K562 (cell line): Measurements from ENCODE around the gene BAIAP2. TPM values are rescaled to one million over a fixed set of nuclear protein-coding genes. Genes with fewer than 3 reads are reported as not detected.

Experiments
- ATAC-seq: fragments of 200-7000 bp; cut with Tn5 transposase; 3 replicates; pipeline ENCODE4 v1.9.1; 2020; ENCODE audit warnings: moderate library complexity
- BruUV-seq: library from RNA; stranded (reverse); fragments of 400-500 nt; replicated peaks from 2 replicates; lab custom pipeline; 2021; lab: Mats Ljungman, UMichigan
- CTCF ChIA-PET: fragments of 300-600 bp; formaldehyde crosslinking; extraction: SDS; loops from one replicate; lab custom pipeline; 2021; ENCODE audit warnings: low intra/inter-chr PET ratio; lab: Yijun Ruan, JAX
- POLR2A ChIA-PET: fragments of 300-600, 350-650 bp; sonication (Branson Sonifier 250); formaldehyde crosslinking; extraction: SDS; loops from one replicate; lab custom pipeline; 2021; ENCODE audit warnings: antibody characterized with exemption, inconsistent platforms; lab: Yijun Ruan, JAX
- DNase-seq, 4 experiments: peaks; one replicate each; pipeline versions ENCODE4 v3.0.0 to v3.0.0-alpha.2; 2011 to 2018; ENCODE audit warnings: low spot score in 3 of 4, mixed read lengths in 3 of 4; ENCODE audit errors: extremely low read depth in 1 of 4
- FAIRE-seq: peaks from 2 replicates; lab custom pipeline; 2011; peaks lifted over from hg19 to GRCh38; lab: Jason Lieb, UNC
- H2AFZ ChIP-seq: 2 replicates; pipeline ENCODE4 v1.6.0; 2011; ENCODE audit warnings: low read depth, low read length, control low read depth, inconsistent platforms
- H3K27ac ChIP-seq: fragments of 200-600 bp; 3 replicates; pipeline ENCODE4 v1.8.0; 2011; ENCODE audit warnings: low read depth, mild to moderate bottlenecking, control low read depth, inconsistent platforms, low read length, moderate library complexity, mixed read lengths; ENCODE audit errors: extremely low read depth
- H3K27me3 ChIP-seq, 2 experiments: fragments of 300-600 bp in 1 of 2; 2 replicates in 1 of 2; 3 replicates in 1 of 2; pipeline versions ENCODE4 v1.6.0 to v1.8.0; 2011; ENCODE audit warnings: inconsistent platforms in 2 of 2, low read length in 2 of 2, mild to moderate bottlenecking in 1 of 2, mixed read lengths in 1 of 2, moderate library complexity in 1 of 2; ENCODE audit not compliant: control insufficient read depth in 2 of 2, insufficient read depth in 2 of 2
- H3K36me3 ChIP-seq: fragments of 300-600 bp; 3 replicates; pipeline ENCODE4 v1.8.0; 2011; ENCODE audit warnings: mild to moderate bottlenecking, low read length, inconsistent platforms; ENCODE audit not compliant: control insufficient read depth, insufficient read depth
- H3K4me1 ChIP-seq, 2 experiments: fragments of 200-600 bp in 1 of 2; replicated peaks in 1 of 2; 2 replicates in 1 of 2; 3 replicates in 1 of 2; pipeline versions ENCODE4 v1.5.1 to v1.8.0; 2011; ENCODE audit warnings: inconsistent platforms in 2 of 2, low read length in 2 of 2, mild to moderate bottlenecking in 1 of 2, mixed read lengths in 1 of 2, moderate library complexity in 1 of 2; ENCODE audit not compliant: control insufficient read depth in 2 of 2, insufficient read depth in 2 of 2
- H3K4me2 ChIP-seq: 2 replicates; pipeline ENCODE4 v1.6.1; 2011; ENCODE audit warnings: low read length, control low read depth, inconsistent platforms, mixed read lengths; ENCODE audit not compliant: insufficient read depth
- H3K4me3 ChIP-seq: fragments of 200-600 bp; sonication (generic), shearing (Covaris generic); 2 replicates; pipeline ENCODE4 v1.5.1; 2016; ENCODE audit warnings: control low read depth, inconsistent platforms
- H3K79me2 ChIP-seq: fragments of 200-600 bp; 3 replicates; pipeline ENCODE4 v1.8.0; 2011; ENCODE audit warnings: low read length, inconsistent platforms; ENCODE audit not compliant: control insufficient read depth, insufficient read depth
- H3K9ac ChIP-seq, 2 experiments: 2 replicates each; pipeline versions ENCODE4 v1.6.0 to v1.6.1; 2011; ENCODE audit warnings: low read depth in 2 of 2, low read length in 2 of 2, control low read depth in 1 of 2, inconsistent platforms in 1 of 2, mild to moderate bottlenecking in 1 of 2, mixed read lengths in 1 of 2; ENCODE audit not compliant: insufficient read depth in 1 of 2
- H3K9me1 ChIP-seq: one replicate; pipeline ENCODE4 v1.6.0; 2011; ENCODE audit warnings: inconsistent platforms, mild to moderate bottlenecking, low read length, moderate library complexity; ENCODE audit not compliant: control insufficient read depth, insufficient read depth
- H3K9me3 ChIP-seq: replicated peaks from 2 replicates; pipeline ENCODE4 v1.5.1; 2011; ENCODE audit warnings: low read depth, low read length, inconsistent platforms; ENCODE audit not compliant: control insufficient read depth, insufficient read depth
- H4K20me1 ChIP-seq: replicated peaks from 2 replicates; pipeline ENCODE4 v1.6.1; 2011; ENCODE audit warnings: low read length, inconsistent platforms, mixed read lengths; ENCODE audit not compliant: control insufficient read depth, insufficient read depth
- ASH1L ChIP-seq: fragments of 450-650 bp; IDR thresholded peaks from 2 replicates; pipeline ENCODE4 v1.6.1; 2018; ENCODE audit warnings: borderline replicate concordance, mild to moderate bottlenecking, low read depth; ENCODE audit not compliant: partially characterized antibody
- POLR2AphosphoS2 ChIP-seq: IDR thresholded peaks from 2 replicates; pipeline ENCODE4 v1.6.1; 2012; ENCODE audit warnings: low read length, improper control_type of control experiment
- POLR2G ChIP-seq: fragments of 200-400 bp; formaldehyde crosslinking; IDR thresholded peaks from 2 replicates; pipeline ENCODE4 v1.6.1; 2017; ENCODE audit warnings: low read depth, mild to moderate bottlenecking, antibody characterized with exemption, low read length, moderate library complexity
- RBFOX2 ChIP-seq: fragments of 200-400 bp; formaldehyde crosslinking; IDR thresholded peaks from 2 replicates; pipeline ENCODE4 v1.6.1; 2017; ENCODE audit warnings: low read depth, mild to moderate bottlenecking, low read length, moderate library complexity
- RBM22 ChIP-seq: fragments of 200-400 bp; formaldehyde crosslinking; IDR thresholded peaks from 2 replicates; pipeline ENCODE4 v1.6.1; 2018; ENCODE audit warnings: low read length, low read depth; ENCODE audit not compliant: poor library complexity, severe bottlenecking
- ZNF324 ChIP-seq: fragments of 250-450 bp; sonication (Bioruptor Pico); IDR thresholded peaks from 2 replicates; pipeline ENCODE4 v1.4.0; 2020; ENCODE audit warnings: mild to moderate bottlenecking
- WGBS: fragments of 100-300 bp; shearing (Covaris generic); methylation state at CpG from one replicate; pipeline ENCODE4 v1.1.6; 2016; ENCODE audit warnings: low coverage, mixed read lengths; ENCODE audit not compliant: insufficient coverage; ENCODE audit errors: missing lambda C conversion rate; 5-methylcytosine and 5-hydroxymethylcytosine counted together
- in situ Hi-C: fragments of 300-500 bp; cut with MboI; formaldehyde crosslinking; loops from 4 replicates; pipeline ENCODE4 v1.15.0; 2018; ENCODE audit warnings: inconsistent platforms, mixed read lengths
- intact Hi-C: fragments of 100-400 bp; cut with micrococcal nuclease; formaldehyde crosslinking; loops from 2 replicates; pipeline ENCODE4 v1.14.2; 2022
- polyA plus RNA-seq, 8 experiments: library from polyadenylated mRNA; depleted of rRNA in 4 of 8; stranded (reverse) in 5 of 8; unstranded in 3 of 8; fragments of >200 nt; fragmentation: Nextera tagmentation in 2 of 8; fragmentation: Illumina TruSeq in 1 of 8; extraction: Ambion mirVana in 2 of 8; extraction: Trizol in 1 of 8; gene quantifications; 2 replicates each; pipeline versions ENCODE4 v1.2.1 to v1.2.3, GENCODE V29; 2011 to 2014; ENCODE audit warnings: inconsistent platforms in 1 of 8, missing spikeins in 1 of 8
- total RNA-seq, 7 experiments: library from RNA; depleted of rRNA in 6 of 7; stranded (reverse); fragments of >200 nt in 6 of 7; fragmentation: Illumina TruSeq in 2 of 7; extraction: Trizol in 2 of 7; gene quantifications; 2 replicates each; pipeline versions ENCODE4 v1.2.1 to v1.2.3, GENCODE V29; 2011 to 2021; ENCODE audit warnings: low replicate concordance in 1 of 7

BAIAP2 gene
- total and polyA plus RNA-seq, 9 of the 15 experiments (the other 6 are each of a cell fraction or from before 2014, with no cell fraction given) = 2.3 to 51.6 (median 18.4) TPM

GRCh38 chr17:81000334-81000630, 34.7 kb upstream of the BAIAP2 start:
- WGBS = 79% methylated on average over 4 of the region's 8 CpGs
- FAIRE-seq = no peak
- H4K20me1 ChIP-seq = no peaks in the 10 kb centered on the region
- intact Hi-C loops = no loop called here
- H3K4me2 ChIP-seq = no peak overlapping the region
- H3K9me1 ChIP-seq = no peaks in the 10 kb centered on the region
- no peak overlapping the region for H2AFZ ChIP-seq
- CTCF ChIA-PET = no interaction called here
- ATAC-seq = no peak
- POLR2A ChIA-PET = interaction anchor here (2.9 kb wide), 1 partner anchor 20 kb away, joined by 13 read pairs; no protein-coding TSS in a partner anchor
- H3K4me1 ChIP-seq = peaks cover 19 to 71% of the 10 kb centered on the region in 2 experiments
- peaks cover 45% of the 10 kb centered on the region; the same call in 1 of the 3 replicates for H3K36me3 ChIP-seq
- no peaks in the 10 kb centered on the region for H3K27me3 ChIP-seq
- no peak overlapping the region for H3K27ac ChIP-seq
- H3K4me3 ChIP-seq = no peak overlapping the region
- no TSS peak for BruUV-seq
- DNase-seq = peak in 1 of 4 experiments; percentile 5
- no peaks in the 10 kb centered on the region for H3K9me3 ChIP-seq
- in situ Hi-C loops = loop anchor here (5.0 kb wide), 1 partner anchor 227 kb away; no protein-coding TSS in a partner anchor
- TF ChIP-seq ZNF324 (CRISPR knock-in tag) = no peak
- peak; percentile 34; the same call in 1 of the 2 replicates for TF ChIP-seq RBFOX2
- TF ChIP-seq RBM22 = peak; percentile 14
- peak overlapping the region in 1 of 2 experiments; percentile 45; a peak in 1 of 4 replicates for H3K9ac ChIP-seq
- H3K79me2 ChIP-seq = no peaks in the 10 kb centered on the region

GRCh38 chr17:81000631-81001357, 34.2 kb upstream of the BAIAP2 start:
- Histone ChIP-seq H3K36me3 (peaks cover 40% of the 10 kb centered on the region; the same call in 1 of the 3 replicates), H2AFZ (no peak overlapping the region), H3K79me2 (no peaks in the 10 kb centered on the region), H3K4me1 (peaks cover 19 to 66% of the 10 kb centered on the region in 2 experiments), H3K4me3 (no peak overlapping the region), H3K9me1 (no peaks in the 10 kb centered on the region), H3K27ac (no peak overlapping the region), H3K9me3 (no peaks in the 10 kb centered on the region), H3K9ac (peak overlapping the region in 1 of 2 experiments; percentile 56; a peak in 1 of 4 replicates), H3K4me2 (no peak overlapping the region), H4K20me1 (no peaks in the 10 kb centered on the region), H3K27me3 (no peaks in the 10 kb centered on the region)
- FAIRE-seq = no peak
- ChIA-PET POLR2A (interaction anchor here (0.6 to 2.9 kb wide), 3 partner anchors 19 to 1695 kb away, joined by 3 to 13 read pairs (median 3); no protein-coding TSS in a partner anchor), CTCF (no interaction called here)
- in situ Hi-C loops (loop anchor here (5.0 kb wide), 1 partner anchor 227 kb away; no protein-coding TSS in a partner anchor), intact Hi-C loops (no loop called here)
- TF ChIP-seq ASH1L (no peak), RBFOX2 (0 out of 2 replicates have a peak, but pooled peaks have one; percentile 30), POLR2AphosphoS2 (0 out of 2 replicates have a peak, but pooled peaks have one; percentile 5), POLR2G (peak; percentile 63)
- no peak for ATAC-seq
- 80% methylated on average over 12 of the region's 18 CpGs for WGBS
- no TSS peak for BruUV-seq
- peak in 1 of 4 experiments; percentile 8 for DNase-seq
